Measurements from ENCODE around the gene JAM3.

- no peak for TF ChIP-seq CTCF (IDR thresholded peaks at IDR 0.05; ENCODE audit: insufficient read depth, low read length, poor library complexity, severe bottlenecking)
- TF ChIP-seq EZH2phosphoT487 (conservative IDR thresholded peaks at IDR 0.05; ENCODE audit: low read length) = no peak
Observed at GRCh38 chr11:134143801-134144200, 74.9 kb downstream of the JAM3 start.

Data from SU-DHL-6 (cell line).